Measurements from ENCODE around the gene ATIC. TPM values are rescaled to one million over a fixed set of nuclear protein-coding genes. Genes with fewer than 3 reads are reported as not detected.
"Not testable (repeated sequence)": the region's sequence is repeated elsewhere in the genome, so short reads cannot be mapped to it uniquely, and the experiment has no call there.

ATIC gene
- polyA plus RNA-seq, 5 donors: 77.2 to 101 (median 91.6) TPM

GRCh38 chr2:215311259-215311624 is 617 bp upstream of the ATIC start:
- not testable (repeated sequence) for DNase-seq

GRCh38 chr2:215313255-215313613 is 1.4 kb downstream of the ATIC start:
- no peak for DNase-seq

GRCh38 chr2:215314896-215315295 is 3.0 kb downstream of the ATIC start:
- DNase-seq: no peak

GRCh38 chr2:215315301-215315700 is 3.4 kb downstream of the ATIC start:
- no peak for DNase-seq

GRCh38 chr2:215316336-215316735 is 4.5 kb downstream of the ATIC start:
- DNase-seq: no peak

GRCh38 chr2:215319500-215319899 is 7.6 kb downstream of the ATIC start:
- no peak for DNase-seq

- no peak for DNase-seq
Observed at GRCh38 chr2:215320102-215320501, 8.2 kb downstream of the ATIC start.

- no peak for DNase-seq
Observed at GRCh38 chr2:215320679-215321078, 8.8 kb downstream of the ATIC start.

- DNase-seq: no peak
Observed at GRCh38 chr2:215324811-215325210, 13.0 kb downstream of the ATIC start.

GRCh38 chr2:215328066-215328465 is 16.2 kb downstream of the ATIC start:
- DNase-seq: no peak

GRCh38 chr2:215332872-215333595 is 21.2 kb downstream of the ATIC start:
- DNase-seq: no peak

- DNase-seq: no peak
Observed at GRCh38 chr2:215338883-215339679, 27.2 kb downstream of the ATIC start.

GRCh38 chr2:215347878-215348277 is 36.0 kb downstream of the ATIC start:
- DNase-seq: no peak

GRCh38 chr2:215352602-215353001 is 40.7 kb downstream of the ATIC start:
- DNase-seq: no peak

- DNase-seq: peak; percentile 34 to 61
Observed at GRCh38 chr2:215354771-215355695, 43.2 kb downstream of the ATIC start.

- no peak for DNase-seq
Observed at GRCh38 chr2:215355801-215356200, 43.9 kb downstream of the ATIC start.

- DNase-seq: no peak
Observed at GRCh38 chr2:215356334-215356947, 44.6 kb downstream of the ATIC start.

GRCh38 chr2:215356948-215357461 is 45.1 kb downstream of the ATIC start:
- DNase-seq: peak in 1 of 2 donors; percentile 15

- DNase-seq: no peak
Observed at GRCh38 chr2:215357660-215358059, 45.8 kb downstream of the ATIC start.

GRCh38 chr2:215358312-215358845 is 46.5 kb downstream of the ATIC start:
- no peak for DNase-seq

- no peak for DNase-seq
Observed at GRCh38 chr2:215358891-215359575, 47.2 kb downstream of the ATIC start.
